ENCODE measurements around the gene RILPL1. TPM values are rescaled to one million over a fixed set of nuclear protein-coding genes. Genes with fewer than 3 reads are reported as not detected.

Gene RILPL1
- total RNA-seq = 11.2 and 13.3 TPM in 2 replicates

GRCh38 chr12:123533672-123534643, at the start of gene RILPL1:
Gene RILPL1 (minus strand): TSS chr12:123533719. CDS start chr12:123533482, 237 bp downstream.

GRCh38 chr12:123457980-123458779, 75.3 kb downstream of the RILPL1 start, which contains the start of gene SNRNP35:
Gene SNRNP35 (plus strand): TSS chr12:123458139. CDS start chr12:123465541, 7,402 bp downstream.

GRCh38 chr12:123436017-123436964, 97.2 kb downstream of the RILPL1 start, which contains the start of gene RILPL2:
Gene RILPL2 (minus strand): TSS chr12:123436684. CDS start chr12:123436420, 264 bp downstream.

Small RNA genes within 50 kb of the gene (small RNA-seq; reads per million reads assigned to genes)
- gene AC145423.2 (not detected), gene MIR3908 (not detected)

Other genes with a start within 250 kb of the RILPL1 start
- 33.6 and 41.1 TPM in 2 replicates for gene SBNO1, start 168.9 kb downstream of the RILPL1 start, total RNA-seq
- gene KMT5A, start 149.6 kb downstream of the RILPL1 start, total RNA-seq = 45.5 and 49.0 TPM in 2 replicates
- 6.1 and 7.1 TPM in 2 replicates for gene RILPL2, start 97.0 kb downstream of the RILPL1 start, total RNA-seq
- 12.0 and 12.6 TPM in 2 replicates for gene SNRNP35, start 75.6 kb downstream of the RILPL1 start, total RNA-seq
- gene TMED2, start 50.8 kb upstream of the RILPL1 start, total RNA-seq = 582 and 597 TPM in 2 replicates
- gene DDX55, start 68.4 kb upstream of the RILPL1 start, total RNA-seq = 16.2 and 17.9 TPM in 2 replicates
- gene EIF2B1, start 100.0 kb upstream of the RILPL1 start, total RNA-seq = 38.5 and 44.0 TPM in 2 replicates
- gene GTF2H3, start 100.1 kb upstream of the RILPL1 start, total RNA-seq = 64.9 and 68.6 TPM in 2 replicates
- 24.2 and 29.0 TPM in 2 replicates for gene TCTN2, start 137.4 kb upstream of the RILPL1 start, total RNA-seq
- gene ATP6V0A2, start 178.6 kb upstream of the RILPL1 start, total RNA-seq = 19.7 and 36.6 TPM in 2 replicates
- 0.11 and 0.26 TPM in 2 replicates for gene DNAH10, start 228.6 kb upstream of the RILPL1 start, total RNA-seq